Measurements from ENCODE around the gene HEYL.

HEYL gene

DNA sequence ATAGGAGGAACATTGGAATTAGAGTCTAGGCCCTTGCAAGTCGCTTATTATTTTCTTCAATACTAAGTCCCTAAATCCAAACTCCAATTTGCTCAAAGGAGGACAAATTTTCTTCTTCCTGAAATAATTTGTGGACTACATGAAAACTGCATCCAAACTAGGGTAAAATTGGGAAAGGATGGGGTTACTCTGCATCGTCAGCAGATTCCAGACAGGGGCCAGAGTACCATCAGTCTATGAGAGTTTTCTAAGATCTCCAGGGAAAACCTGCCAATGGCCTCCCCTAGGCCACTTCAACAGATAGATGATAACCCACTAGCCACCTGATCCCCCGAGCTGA is 508 bp downstream of the HEYL start:
- DNase-seq (no peak), ATAC-seq (no peak)

DNA sequence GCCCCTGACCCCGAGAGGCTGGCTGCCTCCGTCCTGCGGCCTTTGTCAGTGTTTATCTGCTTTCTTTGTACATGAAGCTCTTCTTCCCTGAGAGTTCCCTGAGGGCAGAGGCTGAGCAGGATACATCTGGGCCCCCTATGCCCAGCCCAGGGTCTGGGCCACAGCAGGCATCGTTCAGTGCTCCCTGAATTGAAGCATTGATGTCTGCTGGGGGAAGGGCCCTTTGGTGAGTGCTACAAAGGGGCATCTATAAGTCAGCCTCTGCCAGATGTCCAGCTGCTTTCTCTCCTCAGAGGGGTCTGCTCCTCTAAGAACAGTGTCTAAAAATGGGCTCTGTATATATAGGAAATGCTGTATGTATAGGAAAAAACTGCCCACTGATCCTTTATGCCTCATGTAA is 2.1 kb downstream of the HEYL start:
- no peak for ATAC-seq
- no peak for DNase-seq

DNA sequence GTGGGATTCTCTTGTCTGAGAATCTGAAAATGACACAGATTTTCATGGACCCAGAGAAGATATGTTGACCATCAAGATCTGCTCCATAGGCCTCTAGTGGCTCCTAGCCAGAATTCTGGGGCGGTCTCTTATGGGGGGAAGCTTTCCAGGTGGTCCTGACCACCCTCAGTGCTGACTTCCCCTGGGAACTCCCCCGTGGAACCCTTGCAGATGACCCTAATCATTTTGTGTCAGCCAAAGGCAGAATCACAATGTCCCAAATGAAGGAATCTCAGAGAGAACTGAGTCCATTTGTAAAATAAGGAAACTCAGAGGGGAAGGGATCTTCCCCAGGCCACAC is 3.6 kb downstream of the HEYL start:
- DNase-seq, result no peak
- no peak for ATAC-seq

DNA sequence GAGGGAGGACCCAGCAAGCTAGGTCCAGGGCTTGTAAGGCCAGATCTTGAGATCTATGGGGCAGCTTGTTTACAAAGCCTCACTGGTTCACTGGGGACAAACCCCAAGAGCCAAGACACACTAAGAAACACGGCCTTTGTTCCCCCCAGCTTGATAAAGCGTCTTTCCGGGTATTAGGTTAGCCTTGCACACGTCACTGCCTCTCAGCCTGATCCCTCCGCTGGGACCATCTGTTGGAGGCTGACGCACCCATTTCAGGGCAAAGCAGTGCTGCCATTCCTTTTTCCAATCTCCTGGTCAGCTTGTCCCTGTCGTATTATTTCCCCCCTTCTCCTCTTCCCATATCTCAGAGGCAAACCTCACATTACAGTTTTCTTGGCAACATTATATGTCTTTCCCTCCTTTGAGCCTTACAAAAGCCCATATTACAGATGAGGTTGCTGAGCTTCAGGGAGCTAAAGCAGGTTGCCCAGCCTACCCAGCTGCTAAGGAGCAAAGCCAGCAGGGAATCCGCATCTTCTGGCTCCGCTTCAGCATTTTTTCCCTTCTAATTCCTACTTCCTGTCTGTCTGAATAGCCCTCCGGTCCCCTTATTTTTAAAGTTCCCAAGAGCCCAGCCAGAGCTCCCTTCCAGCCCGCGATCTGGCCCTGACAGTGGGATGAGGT is 4.1 kb downstream of the HEYL start:
- DNase-seq (no peak), ATAC-seq (no peak)

DNA sequence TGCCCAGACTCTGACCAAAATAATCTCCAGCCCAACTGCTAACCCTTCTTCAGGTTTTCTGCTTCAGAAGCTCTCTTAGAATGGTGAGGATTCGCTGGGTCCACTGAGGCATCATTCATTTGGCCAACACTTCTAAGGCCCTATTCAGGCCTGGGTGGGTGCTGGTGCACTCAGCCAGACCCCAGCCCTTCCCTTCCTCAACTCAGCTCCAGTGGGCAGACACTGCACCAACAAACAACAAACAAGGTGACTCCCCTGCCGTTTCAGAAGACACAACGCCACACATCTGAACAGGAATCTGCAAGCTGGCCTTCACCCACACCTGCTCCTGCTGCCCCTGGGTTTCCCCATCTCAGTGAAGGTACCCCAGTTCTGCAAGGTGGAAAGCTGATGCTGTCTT is 6.0 kb downstream of the HEYL start:
- DNase-seq (no peak), ATAC-seq (no peak)

DNA sequence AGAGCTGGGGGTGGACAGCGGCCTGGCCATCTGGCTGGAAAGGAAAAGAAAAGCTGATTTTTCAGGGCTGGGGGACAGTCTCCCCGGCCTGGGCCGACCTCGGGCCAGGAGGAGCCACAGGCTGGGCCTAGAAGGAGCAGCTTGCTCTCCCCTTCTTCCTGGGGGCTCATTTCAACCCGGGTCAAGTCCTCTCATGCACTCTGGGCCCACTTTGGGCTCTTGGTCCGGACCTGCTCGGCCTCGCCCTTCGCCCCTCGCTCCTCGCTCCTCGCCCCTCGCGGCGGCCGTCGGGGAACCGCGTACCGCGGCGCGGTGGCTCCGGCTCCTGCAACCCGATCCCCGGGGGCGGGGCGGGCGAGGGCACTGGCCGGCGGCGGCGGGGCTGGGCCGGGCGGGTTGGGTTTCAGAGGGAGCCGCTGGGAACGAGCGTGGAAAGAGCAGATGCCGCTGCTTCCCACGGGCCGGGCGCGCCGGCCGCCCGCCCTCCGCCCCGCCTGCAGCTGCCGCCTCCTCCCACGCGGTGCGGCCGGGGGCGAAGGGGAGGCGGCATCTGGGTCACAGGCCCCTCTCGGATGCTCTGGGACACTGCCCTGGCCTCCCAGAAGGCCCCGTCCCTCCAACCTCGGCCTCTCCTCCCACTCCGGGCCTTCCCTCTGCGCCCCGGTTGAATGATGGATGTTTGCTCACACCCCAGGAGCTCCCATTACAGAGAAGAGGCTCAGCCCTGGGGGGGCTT is 6.6 kb downstream of the HEYL start:
- ATAC-seq (no peak), DNase-seq (no peak)

DNA sequence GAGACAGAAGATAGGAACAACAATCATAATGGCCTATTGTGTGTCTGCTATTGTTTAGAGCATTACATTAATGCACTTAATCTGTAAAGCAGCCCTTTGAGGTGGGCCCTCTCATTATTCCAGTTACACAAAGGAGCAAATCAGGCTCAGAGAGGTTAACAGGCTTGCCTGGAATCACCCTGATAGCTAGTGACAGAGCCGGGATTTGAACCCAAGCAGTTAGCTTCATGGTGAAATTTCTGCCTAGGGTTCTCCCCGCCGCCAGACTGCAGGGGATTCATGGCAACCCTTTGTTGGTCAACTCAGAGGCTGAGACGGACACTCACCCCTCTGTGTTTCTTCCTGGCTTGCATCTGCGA is 7.1 kb downstream of the HEYL start:
- ATAC-seq (no peak), DNase-seq (no peak)

DNA sequence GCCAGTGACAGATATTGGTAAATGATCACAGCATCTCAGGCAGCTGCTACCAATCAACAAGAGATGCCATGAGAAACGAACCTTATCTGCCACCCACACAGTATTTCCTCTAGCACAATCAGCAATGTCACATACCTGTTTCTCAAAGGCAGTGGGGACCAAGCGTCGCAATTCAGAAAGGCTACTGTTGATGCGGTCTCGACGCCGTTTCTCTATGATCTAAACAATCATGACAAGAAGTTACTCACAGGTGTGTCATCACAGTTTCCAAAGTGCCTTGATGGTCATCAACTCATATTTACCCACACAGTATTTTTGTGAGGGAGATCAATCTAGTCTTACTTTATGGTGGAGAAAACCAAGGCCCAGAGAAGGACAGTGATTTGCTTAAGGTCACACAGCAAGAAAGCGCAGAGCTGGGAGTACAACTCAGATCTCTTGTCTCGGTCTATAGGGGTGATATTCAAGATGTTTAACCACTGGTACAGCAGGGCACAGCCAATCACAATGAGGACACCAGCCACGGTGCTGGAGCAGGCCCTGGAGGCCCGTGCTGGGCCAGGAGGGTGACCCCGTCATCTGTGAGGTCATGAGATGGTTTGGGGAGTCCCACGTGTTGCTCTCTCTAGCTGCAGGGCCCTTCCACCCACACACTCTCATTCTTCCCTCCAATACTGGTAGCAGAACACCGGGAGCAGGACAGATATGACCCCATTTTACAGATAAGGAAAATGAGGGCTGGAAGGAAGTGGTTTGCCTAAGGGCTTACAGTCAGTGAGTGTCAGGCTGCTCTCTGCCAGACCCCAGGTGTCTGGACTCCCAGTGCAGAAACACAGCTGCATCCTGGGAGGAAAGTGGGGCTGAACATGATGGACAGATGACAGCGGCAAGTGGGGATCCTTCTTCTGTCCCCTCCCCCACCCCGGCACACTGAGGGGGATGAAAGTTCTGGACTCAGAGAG is 7.8 kb downstream of the HEYL start:
- DNase-seq, result no peak
- ATAC-seq, result peak; percentile 45

DNA sequence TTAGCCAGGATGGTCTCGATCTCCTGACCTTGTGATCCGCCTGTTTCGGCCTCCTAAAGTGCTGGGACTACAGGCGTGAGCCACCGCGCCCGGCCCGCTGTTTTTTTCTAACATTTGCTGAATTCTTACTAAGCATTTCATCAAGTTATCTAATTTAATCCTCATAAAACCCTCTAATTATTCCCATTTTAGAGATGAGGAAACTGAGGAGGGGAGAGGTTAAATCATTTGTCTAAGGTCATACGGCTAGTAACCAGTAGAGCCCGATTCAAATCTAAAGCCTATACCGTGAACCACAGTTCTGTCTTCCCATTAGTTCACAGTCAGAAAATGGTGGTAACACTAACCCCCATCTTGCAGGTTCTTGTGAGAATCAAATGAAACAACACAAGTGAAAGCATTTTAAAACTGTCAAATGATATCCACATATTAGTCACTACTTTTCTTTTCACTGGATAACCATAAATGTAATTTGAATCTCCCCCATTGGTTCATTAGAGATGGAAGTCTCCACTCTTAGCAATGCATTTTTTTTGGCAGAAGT is 10.6 kb downstream of the HEYL start:
- DNase-seq, result no peak
- no peak for ATAC-seq

DNA sequence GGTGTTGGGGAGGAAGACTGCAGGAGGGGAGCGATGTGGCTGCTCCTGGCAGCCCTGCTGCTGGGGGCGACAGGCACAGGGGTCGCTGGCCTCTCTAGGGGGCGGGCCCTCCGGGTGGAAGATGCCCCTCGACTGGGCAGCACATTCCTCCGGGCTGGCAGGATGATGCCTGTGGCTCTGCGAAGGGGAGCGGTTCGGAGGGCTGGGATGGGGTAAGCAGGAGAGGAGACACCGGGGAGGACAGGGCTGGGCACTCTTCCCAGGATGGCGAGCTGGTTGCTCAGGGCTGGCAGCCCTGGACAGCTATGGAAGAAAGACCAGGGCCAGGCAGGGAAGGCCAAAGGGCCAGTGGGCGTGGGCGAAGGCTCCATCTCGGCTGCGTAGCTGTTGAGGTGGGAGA is 12.8 kb downstream of the HEYL start:
- no peak for ATAC-seq
- DNase-seq, result no peak

DNA sequence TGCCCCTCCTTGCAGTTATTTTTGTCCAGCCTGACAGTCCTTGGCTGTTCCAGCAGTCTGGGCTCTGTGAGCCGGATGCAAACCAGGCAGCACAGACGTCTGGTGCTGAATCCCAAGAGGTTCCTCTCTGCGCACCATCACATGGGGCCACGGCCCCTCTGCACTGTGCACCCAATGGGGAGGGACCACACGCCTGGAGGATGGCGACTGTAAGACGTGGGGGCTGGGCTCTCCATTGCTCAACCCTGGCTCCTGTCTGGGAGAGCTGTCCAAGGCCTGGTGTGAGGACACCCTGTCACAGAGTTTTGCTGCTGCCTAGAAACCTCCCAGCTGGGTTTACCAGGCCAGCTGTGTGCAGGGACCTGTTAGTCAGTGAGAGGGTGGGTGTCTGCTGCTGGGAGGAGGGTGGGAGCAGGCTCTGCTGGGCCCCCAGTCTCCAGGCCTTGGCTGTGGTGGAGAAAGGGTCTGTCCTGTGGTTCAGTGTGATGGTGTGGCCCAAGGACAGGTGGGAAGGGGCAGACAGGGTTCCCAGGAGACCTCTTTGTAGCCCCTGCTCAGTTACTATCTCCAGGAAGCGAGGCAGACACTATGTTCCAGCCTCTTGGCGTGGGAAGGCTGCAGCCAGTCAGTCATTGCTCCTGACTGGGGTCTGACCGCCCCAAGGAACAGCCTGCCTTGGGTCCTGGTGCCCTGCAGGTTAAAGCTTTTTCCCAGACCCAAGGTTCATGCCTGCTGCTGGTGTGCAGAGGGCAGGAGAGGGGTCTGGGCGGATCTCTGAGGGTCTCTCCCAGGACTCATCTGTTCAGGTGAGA is 13.8 kb downstream of the HEYL start:
- DNase-seq, result no peak
- no peak for ATAC-seq

DNA sequence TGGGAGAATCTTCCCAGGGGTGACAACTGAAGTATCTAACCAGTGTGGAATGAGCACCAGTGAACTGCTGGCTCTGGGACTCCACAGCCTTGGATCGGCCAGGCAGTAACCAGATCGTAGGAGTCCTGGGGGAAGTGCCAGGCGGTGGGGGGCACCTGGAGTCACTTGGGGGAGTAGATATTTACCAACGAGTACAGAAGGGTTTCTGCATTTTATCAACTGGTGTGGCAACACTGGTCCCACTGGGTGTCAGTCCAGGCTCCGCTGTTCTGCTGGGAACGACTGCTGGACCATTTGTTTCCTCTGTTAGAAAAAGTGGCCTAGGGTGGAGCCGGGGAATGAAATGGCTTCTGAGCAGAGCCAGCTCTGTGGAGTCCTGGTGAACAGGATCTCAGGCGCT is 14.4 kb downstream of the HEYL start:
- DNase-seq (no peak), ATAC-seq (no peak)

DNA sequence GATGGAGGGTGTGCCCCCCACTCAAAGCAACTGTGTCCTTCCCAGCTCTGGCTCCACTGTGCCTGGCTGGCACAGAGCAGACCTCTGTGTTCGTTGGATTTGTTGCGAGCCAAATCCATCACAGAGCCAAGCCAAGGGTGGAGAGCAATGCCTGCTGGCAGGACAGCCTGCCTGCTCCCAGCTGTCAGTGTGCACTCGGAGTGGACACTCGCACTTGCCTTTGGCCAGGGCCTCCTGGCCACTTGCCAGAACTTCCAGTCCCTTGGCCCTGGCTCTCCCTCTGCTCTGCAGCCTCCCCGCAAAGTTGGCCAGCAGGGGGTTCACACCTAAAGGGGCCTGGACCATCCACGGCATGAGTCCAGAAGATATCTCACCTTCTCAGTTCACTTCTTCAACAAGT is 16.4 kb downstream of the HEYL start:
- no peak for ATAC-seq
- no peak for DNase-seq

DNA sequence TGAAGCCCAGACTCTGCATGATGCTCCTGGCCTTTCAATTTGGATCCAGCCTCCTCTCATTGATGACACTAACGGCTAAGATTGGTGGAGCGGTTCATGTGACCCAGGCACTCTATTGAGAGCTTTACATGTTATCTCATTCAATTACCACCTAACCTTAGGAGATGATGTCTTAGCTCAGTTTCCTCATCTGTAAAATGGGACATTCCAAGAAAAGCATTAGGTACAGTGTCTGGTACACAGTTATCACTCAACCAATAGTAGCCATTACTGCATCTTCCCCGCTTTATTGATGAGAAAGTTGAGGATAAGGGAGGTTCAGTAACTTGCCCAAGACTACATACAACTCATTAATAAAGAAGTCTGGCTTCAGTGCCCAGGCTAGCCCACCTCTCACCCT is 17.0 kb downstream of the HEYL start:
- ATAC-seq, result no peak

DNA sequence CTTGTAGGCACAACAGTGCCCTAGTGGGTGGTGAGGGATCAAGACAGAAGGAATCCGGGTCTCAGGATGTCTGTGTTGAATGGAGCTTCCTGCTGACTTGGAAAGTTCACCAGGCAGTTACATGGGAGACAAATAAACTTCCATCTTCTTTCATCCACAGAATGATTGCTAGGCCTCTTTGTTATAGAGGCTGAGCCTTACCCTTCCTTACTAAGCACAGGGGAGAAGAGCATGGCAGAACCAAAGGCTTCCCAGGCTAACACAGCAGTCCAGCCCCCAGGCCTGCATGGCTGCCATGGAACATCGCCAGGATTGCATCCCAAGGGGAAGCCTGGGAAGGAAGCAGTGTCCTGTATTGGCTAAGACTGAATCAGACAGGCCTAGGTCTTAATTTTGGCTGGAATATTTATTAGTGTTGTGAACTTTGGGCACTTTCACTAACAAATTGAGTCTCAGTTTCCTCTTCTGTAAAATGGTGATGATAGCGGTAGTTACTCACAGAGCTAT is 18.7 kb downstream of the HEYL start:
- no peak for DNase-seq

More for the DNA sequence above, 17.0 kb downstream of the HEYL start:
- DNase-seq, result no peak

DNA sequence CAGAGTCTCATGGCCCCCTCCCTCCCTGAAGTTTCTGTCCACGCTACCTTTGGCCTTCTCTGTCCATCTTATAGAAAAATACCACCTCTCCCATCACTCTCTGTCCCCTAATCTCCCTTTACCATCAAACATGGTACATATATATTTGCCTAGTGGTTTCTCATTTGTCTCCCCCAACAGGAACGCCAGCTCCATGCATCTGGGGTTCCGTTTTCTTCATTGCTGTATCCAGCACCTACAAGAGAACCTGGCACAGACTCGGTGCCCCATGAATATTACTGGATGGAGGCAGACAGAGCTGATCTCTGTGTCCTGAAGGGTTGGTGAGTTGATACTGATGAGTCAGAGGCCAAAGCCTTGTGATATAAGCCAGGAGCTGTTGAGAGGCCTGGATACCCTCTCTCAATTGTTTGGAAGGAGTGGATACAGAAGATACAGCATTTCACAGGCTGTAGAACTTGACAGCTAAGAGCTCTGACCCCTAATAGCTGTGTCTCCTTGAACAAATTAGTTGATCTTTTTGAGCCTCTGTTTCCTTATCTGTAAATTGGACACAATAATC is 21.9 kb downstream of the HEYL start:
- ATAC-seq, result no peak
- no peak for DNase-seq

More for the DNA sequence above, 18.7 kb downstream of the HEYL start:
- ATAC-seq, result no peak

DNA sequence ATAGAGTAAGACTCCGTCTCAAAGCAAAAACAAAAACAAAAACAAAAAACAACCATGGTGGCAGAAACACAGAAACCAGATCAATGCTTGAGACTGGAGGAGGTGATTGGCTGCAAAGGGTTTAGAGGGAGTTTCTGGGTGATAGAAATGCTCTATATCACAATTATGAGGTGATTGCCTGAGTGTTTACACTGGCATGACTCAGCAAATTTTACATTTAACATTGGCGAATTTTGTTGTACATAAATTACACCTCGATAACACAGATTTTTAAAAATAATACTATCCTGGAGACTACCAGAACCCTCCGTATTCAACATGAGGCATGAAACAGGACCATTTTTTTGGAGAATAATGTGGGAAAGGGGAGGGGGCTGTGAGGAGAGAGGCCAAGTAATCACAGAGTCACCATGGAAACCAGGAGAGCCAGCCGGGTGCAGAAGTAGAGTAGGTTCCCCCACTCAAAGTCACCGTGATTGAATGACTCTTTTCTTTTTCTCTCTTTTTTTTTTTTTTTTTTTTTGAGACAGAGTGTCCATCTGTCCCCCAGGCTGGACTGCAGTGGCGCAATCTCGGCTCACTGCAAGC is 24.3 kb downstream of the HEYL start:
- ATAC-seq, result no peak
- DNase-seq, result no peak

DNA sequence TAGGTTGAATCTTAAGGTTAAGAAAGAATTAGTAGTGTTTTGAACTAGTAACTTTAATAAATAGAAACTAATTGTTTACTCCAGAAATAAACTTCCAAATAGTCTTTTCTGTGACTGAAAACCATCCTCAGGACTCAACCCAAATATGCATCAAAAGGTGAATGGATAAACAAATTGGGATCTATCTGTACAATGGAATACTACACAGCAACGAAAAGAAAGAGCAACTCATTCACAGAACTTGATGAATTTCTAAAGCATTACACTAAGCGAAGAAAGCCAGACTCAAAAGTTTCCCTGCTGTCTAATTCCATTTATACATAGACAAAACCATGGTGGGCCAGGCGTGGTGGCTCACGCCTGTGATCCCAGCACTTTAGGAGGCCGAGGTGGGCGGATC is 25.0 kb downstream of the HEYL start:
- no peak for ATAC-seq
- DNase-seq, result no peak

DNA sequence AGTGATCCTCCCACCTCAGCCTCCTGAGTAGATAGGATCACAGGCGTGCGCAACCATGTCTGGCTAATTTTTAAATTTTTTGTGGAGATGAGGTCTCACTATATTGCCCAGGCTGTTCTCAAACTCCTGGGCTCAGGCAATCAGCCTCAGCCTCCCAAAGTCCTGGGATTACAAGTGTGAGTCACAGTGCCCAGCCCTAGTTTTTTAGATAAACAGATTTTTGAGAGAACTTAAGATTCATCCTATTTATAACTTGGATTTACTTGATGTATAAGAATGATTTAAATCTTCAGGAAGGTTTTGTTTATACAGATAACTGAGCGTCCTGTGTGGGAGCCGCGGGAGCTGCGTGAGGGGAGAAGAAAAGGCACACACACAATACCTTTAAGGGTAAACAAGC is 26.2 kb downstream of the HEYL start:
- ATAC-seq, result no peak
- DNase-seq, result no peak

DNA sequence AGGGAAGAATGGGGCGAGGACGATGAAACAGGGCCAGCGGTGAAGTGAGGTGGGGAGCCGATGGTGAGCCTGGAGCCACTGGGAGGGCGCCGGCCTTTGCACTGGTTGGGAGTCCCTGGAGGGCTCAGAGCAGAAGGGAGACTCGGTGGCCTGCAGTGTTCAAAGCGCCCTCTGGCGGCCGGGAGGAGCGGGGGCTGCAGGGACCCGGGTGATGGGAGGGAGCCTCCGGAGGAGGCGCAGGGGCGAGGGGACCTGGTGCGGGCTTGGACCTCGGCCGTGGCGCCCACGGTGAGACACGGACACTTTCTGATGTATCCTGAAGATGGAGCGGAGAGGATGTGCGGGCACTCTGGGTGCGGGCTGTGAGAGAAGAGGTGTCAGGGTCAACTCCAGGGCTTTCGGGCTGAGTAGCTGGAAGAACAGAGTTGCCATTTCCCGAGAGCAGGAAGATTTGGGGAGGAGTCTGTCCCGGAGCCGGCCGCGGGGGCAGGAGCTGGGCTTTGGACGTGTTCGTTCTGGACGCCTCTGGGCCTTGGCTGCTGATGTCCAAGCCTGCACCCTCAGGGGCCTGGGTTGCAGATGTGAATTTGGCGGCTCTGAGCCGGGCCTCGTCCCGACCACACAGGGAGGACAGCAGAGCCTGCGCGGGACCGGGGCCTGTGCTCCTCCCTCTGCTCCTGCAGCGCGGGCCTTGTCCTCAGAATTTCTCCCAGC is 29.7 kb downstream of the HEYL start:
- ATAC-seq (peak; percentile 96), DNase-seq (peak; percentile 90)

DNA sequence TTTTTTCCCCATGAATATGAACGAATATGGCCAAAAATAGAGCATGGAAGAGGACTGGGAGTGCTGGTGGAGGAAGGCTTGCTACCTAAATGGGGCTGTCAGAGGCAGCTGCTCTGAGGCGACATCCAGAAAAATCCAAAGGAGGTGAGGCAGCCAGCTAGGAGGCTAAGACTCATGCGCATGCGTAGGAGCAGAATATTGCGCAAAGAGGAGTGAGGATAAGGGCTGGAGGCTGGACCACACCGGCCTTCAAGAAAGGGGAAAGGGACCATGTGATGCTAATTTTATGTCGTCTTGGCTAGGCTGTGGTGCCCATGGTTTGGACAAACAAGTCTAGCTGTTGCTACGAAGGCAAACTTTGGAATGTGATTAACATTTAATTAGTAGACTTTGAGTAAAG is 30.5 kb downstream of the HEYL start:
- DNase-seq, result no peak
- ATAC-seq, result no peak

All from stimulated activated naive CD8-positive, alpha-beta T cell treated with anti-CD3 and anti-CD28 coated beads, Interleukin-15, Interleukin-2, amounts not matched to agents 100 U/mL and 50 U/mL, for 24 hours (primary cell).